ENCODE results near the gene CD27.
"Not testable (repeated sequence)": the region's sequence is repeated elsewhere in the genome, so short reads cannot be mapped to it uniquely, and the experiment has no call there.

CD27 gene

DNA sequence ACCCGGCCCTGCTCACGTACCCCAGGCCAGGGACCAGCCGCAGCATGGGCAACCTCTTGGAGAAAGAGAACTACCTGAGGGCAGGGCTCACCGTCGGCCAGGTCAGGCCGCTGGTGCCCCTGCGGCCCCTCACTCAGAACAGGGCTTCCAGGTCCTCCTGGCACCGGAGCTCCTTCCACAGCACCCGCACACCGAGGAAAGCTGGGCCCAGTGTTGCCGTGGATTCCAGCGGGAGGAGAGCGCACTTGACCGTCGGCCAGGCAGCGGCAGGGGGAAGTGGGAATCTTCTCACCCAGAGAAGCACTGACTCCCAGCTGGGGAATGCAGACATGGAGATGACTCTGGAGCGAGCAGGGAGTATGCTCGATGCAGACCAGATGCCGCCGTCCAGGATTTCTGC is 33.7 kb downstream of the CD27 start:
- no peak for DNase-seq (ENCODE audit: low read depth in 2 of 3, low spot score in 1 of 3)

- no peak for DNase-seq (ENCODE audit: low read depth in 2 of 3, low spot score in 1 of 3)
Observed at GRCh38 chr12:6488240-6488639, 43.5 kb downstream of the CD27 start.

GRCh38 chr12:6489449-6489848 is 44.7 kb downstream of the CD27 start:
- DNase-seq (ENCODE audit: low read depth in 2 of 3, low spot score in 1 of 3): no peak

- not testable (repeated sequence) for DNase-seq (ENCODE audit: low read depth in 2 of 3, low spot score in 1 of 3)
Observed at GRCh38 chr12:6490673-6491072, 45.9 kb downstream of the CD27 start.

- peak; percentile 96 to 99 (median 97) for DNase-seq (ENCODE audit: low read depth in 2 of 3, low spot score in 1 of 3)
Observed at GRCh38 chr12:6492838-6493496, 48.2 kb downstream of the CD27 start, which contains the start of gene MRPL51. TSS of gene MRPL51 (minus strand) at chr12:6493262. CDS start at chr12:6493136, 126 bp downstream.

- DNase-seq (ENCODE audit: low read depth in 2 of 3, low spot score in 1 of 3): peak; percentile 89 to 95 (median 93)
Observed at GRCh38 chr12:6493497-6494257, 48.9 kb downstream of the CD27 start, which contains the start of gene NCAPD2. TSS of gene NCAPD2 (plus strand) at chr12:6494102. CDS start at chr12:6495099, 997 bp downstream.

DNA sequence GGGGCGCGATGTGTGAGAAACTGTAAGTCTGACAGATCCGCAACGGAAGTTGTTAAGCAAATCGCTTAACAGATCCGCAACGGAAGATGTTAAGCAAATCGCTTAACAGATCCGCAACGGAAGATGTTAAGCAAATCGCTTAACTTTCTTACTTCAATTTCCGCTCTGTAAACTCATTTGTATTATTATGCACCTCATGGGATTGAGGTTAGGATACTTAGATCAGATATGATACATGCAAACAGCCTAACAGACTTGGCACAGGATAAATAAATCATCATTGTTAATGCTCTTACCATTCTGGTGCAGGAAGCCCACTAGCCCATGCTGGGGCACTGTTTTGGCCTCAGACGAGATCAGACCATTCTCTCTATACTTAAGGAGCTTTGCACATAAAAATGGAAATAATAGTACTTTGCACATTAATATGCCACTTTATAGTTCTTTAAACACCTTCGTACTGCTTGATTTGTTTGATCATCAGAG is 49.5 kb downstream of the CD27 start:
- no peak for DNase-seq (ENCODE audit: low read depth in 2 of 3, low spot score in 1 of 3)

- DNase-seq (ENCODE audit: low read depth in 2 of 3, low spot score in 1 of 3): no peak
Observed at GRCh38 chr12:6494968-6495367, 50.2 kb downstream of the CD27 start.

DNA sequence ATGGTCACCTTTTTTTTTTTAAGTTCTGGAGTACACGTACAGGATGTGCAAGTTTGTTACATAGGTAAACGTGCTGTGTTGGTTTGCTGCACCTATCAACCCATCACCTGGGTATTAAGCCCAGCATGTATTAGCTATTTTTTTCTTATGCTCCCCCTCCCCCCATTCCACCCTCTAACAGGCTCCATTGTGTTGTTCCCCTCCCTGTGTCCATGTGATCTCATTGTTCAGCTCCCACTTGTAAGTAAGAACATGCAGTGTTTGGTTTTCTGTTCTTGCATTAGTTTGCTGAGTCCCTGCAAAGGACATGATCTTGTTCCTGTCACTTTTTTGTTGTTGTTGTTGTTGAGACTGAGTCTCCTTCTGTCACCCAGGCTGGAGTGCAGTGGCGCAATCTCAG is 52.5 kb downstream of the CD27 start:
- not testable (repeated sequence) for DNase-seq (ENCODE audit: low read depth in 2 of 3, low spot score in 1 of 3)

GRCh38 chr12:6500466-6500865 is 55.7 kb downstream of the CD27 start:
- DNase-seq (ENCODE audit: low read depth in 2 of 3, low spot score in 1 of 3): no peak
